HepG2 (cell line): ENCODE results near the gene GPR42. TPM values are rescaled to one million over a fixed set of nuclear protein-coding genes. Genes with fewer than 3 reads are reported as not detected.
A peak's percentile ranks its signal among the peaks of the same experiment; 100 is the strongest.

Experiments used
- ATAC-seq: fragments of 200-7000 bp; cut with Tn5 transposase; 3 replicates; pipeline ENCODE4 v1.9.1; 2020; ENCODE audit warnings: mild to moderate bottlenecking, moderate library complexity
- BruUV-seq: library from RNA; stranded (reverse); fragments of 400-500 nt; replicated peaks from 2 replicates; lab custom pipeline; 2021; lab: Mats Ljungman, UMichigan
- CTCF ChIA-PET: fragments of 300-600 bp; formaldehyde crosslinking; extraction: SDS; loops from one replicate; lab custom pipeline; 2021; ENCODE audit warnings: low total read pairs, inconsistent platforms, low intra/inter-chr PET ratio; lab: Yijun Ruan, JAX
- POLR2A ChIA-PET: fragments of 350-600 bp; sonication (Branson Sonifier 250); formaldehyde crosslinking; loops from one replicate; lab custom pipeline; 2020; ENCODE audit warnings: antibody characterized with exemption, inconsistent platforms; lab: Yijun Ruan, JAX
- DNase-seq: peaks from one replicate; pipeline ENCODE4 v3.0.0-alpha.2; 2015; ENCODE audit warnings: low spot score
- FAIRE-seq: peaks from 3 replicates; lab custom pipeline; 2011; peaks lifted over from hg19 to GRCh38; lab: Jason Lieb, UNC
- H2AFZ ChIP-seq: one replicate; pipeline ENCODE4 v1.6.1; 2011; ENCODE audit warnings: low read length, inconsistent platforms
- H3K27ac ChIP-seq: fragments of 300-600 bp; 3 replicates; pipeline ENCODE4 v1.8.0; 2011; ENCODE audit warnings: mixed run types, mild to moderate bottlenecking, mixed read lengths, low read length, inconsistent platforms; ENCODE audit not compliant: insufficient read depth; ENCODE audit errors: extremely low read length
- H3K27me3 ChIP-seq, 2 experiments: fragments of 200-600 bp in 1 of 2; 2 replicates in 1 of 2; 3 replicates in 1 of 2; pipeline versions ENCODE4 v1.6.0 to v1.8.0; 2011; ENCODE audit warnings: low read length in 2 of 2, mild to moderate bottlenecking in 2 of 2, moderate library complexity in 2 of 2, inconsistent platforms in 1 of 2; ENCODE audit not compliant: insufficient read depth in 2 of 2, control insufficient read depth in 1 of 2
- H3K36me3 ChIP-seq, 2 experiments: fragments of 200-600 bp in 1 of 2; replicated peaks in 1 of 2; 2 replicates in 1 of 2; 3 replicates in 1 of 2; pipeline versions ENCODE4 v1.5.1 to v1.8.0; 2011; ENCODE audit warnings: low read length in 2 of 2, inconsistent platforms in 1 of 2; ENCODE audit not compliant: insufficient read depth in 2 of 2, control insufficient read depth in 1 of 2
- H3K4me1 ChIP-seq: 2 replicates; pipeline ENCODE4 v1.5.1; 2012; ENCODE audit warnings: low read length, inconsistent platforms; ENCODE audit not compliant: insufficient read depth
- H3K4me2 ChIP-seq: 2 replicates; pipeline ENCODE4 v1.6.0; 2011; ENCODE audit warnings: low read depth, low read length, inconsistent platforms
- H3K4me3 ChIP-seq, 3 experiments: fragments of 200-600 bp in 1 of 3; sonication (generic), shearing (Covaris generic) in 1 of 3; replicated peaks in 1 of 3; 2 replicates each; pipeline ENCODE4 v1.5.1; 2011 to 2016; ENCODE audit warnings: low read length in 3 of 3, inconsistent platforms in 2 of 3, low read depth in 2 of 3, mild to moderate bottlenecking in 2 of 3, control low read depth in 1 of 3, mixed read lengths in 1 of 3; ENCODE audit not compliant: insufficient read depth in 1 of 3
- H3K79me2 ChIP-seq: one replicate; pipeline ENCODE4 v1.6.1; 2011; ENCODE audit warnings: low read length, inconsistent platforms; ENCODE audit not compliant: insufficient read depth
- H3K9ac ChIP-seq: 2 replicates; pipeline ENCODE4 v1.6.0; 2011; ENCODE audit warnings: mild to moderate bottlenecking, low read depth, low read length, inconsistent platforms; ENCODE audit not compliant: insufficient read depth
- H3K9me3 ChIP-seq: 2 replicates; pipeline ENCODE4 v1.5.1; 2012; ENCODE audit warnings: mild to moderate bottlenecking, low read length
- H4K20me1 ChIP-seq: 2 replicates; pipeline ENCODE4 v1.6.0; 2011; ENCODE audit warnings: inconsistent platforms, mild to moderate bottlenecking, low read length, moderate library complexity; ENCODE audit not compliant: insufficient read depth
- AGO1 ChIP-seq: fragments of 200-400 bp; formaldehyde crosslinking; IDR thresholded peaks from 2 replicates; pipeline ENCODE4 v1.6.1; 2017; ENCODE audit warnings: mild to moderate bottlenecking, low read depth, low read length, moderate library complexity; ENCODE audit not compliant: poor library complexity, severe bottlenecking
- BCL3 ChIP-seq: sonication (generic); formaldehyde crosslinking; IDR thresholded peaks from 2 replicates; pipeline ENCODE4 v1.5.1; 2020; ENCODE audit warnings: mild to moderate bottlenecking, missing genetic modification reagents, moderate library complexity
- BRCA1 ChIP-seq: sonication (generic); formaldehyde crosslinking; IDR thresholded peaks from 2 replicates; pipeline ENCODE4 v1.4.0; 2020; ENCODE audit warnings: missing genetic modification reagents
- CHD4 ChIP-seq: fragments of 200-600 bp; sonication (generic); IDR thresholded peaks from 2 replicates; pipeline ENCODE4 v1.7.0; 2017; ENCODE audit warnings: mild to moderate bottlenecking, low read length, borderline replicate concordance
- EP300 ChIP-seq, 3 experiments: sonication (generic) in 1 of 3; formaldehyde crosslinking in 1 of 3; IDR thresholded peaks; 2 replicates each; pipeline versions ENCODE4 v1.5.1 to v1.6.1; 2011 to 2020; ENCODE audit warnings: low read depth in 2 of 3, low read length in 2 of 3, borderline replicate concordance in 1 of 3, improper control_type of control experiment in 1 of 3, mild to moderate bottlenecking in 1 of 3, missing genetic modification reagents in 1 of 3, moderate library complexity in 1 of 3
- FOSL2 ChIP-seq: sonication (generic); formaldehyde crosslinking; IDR thresholded peaks from 2 replicates; pipeline ENCODE4 v1.4.0; 2020; ENCODE audit warnings: missing genetic modification reagents
- HINFP ChIP-seq: sonication (generic); formaldehyde crosslinking; IDR thresholded peaks from 2 replicates; pipeline ENCODE4 v1.4.0; 2020; ENCODE audit warnings: low read depth, mild to moderate bottlenecking, missing genetic modification reagents
- HNF4A ChIP-seq: sonication (generic); formaldehyde crosslinking; IDR thresholded peaks from 2 replicates; pipeline ENCODE4 v1.4.0; 2020; ENCODE audit warnings: missing genetic modification reagents
- JUN ChIP-seq: sonication (generic); formaldehyde crosslinking; IDR thresholded peaks from 2 replicates; pipeline ENCODE4 v1.4.0; 2020; ENCODE audit warnings: mild to moderate bottlenecking, missing genetic modification reagents
- JUND ChIP-seq: sonication (generic); formaldehyde crosslinking; IDR thresholded peaks from 2 replicates; pipeline ENCODE4 v1.8.0; 2022; ENCODE audit warnings: mild to moderate bottlenecking, missing genetic modification reagents
- MLX ChIP-seq: IDR thresholded peaks from 2 replicates; pipeline ENCODE4 v1.6.1; 2016
- NR2F2 ChIP-seq: IDR thresholded peaks from 2 replicates; pipeline ENCODE4 v1.6.1; 2012; ENCODE audit warnings: low read depth, inconsistent platforms, borderline replicate concordance
- NRL ChIP-seq: sonication (generic); formaldehyde crosslinking; IDR thresholded peaks from 2 replicates; pipeline ENCODE4 v1.5.0; 2020; ENCODE audit warnings: missing genetic modification reagents, mild to moderate bottlenecking, moderate library complexity, borderline replicate concordance
- PCBP1 ChIP-seq: fragments of 200-400 bp; formaldehyde crosslinking; IDR thresholded peaks from 2 replicates; pipeline ENCODE4 v1.6.1; 2017; ENCODE audit warnings: mild to moderate bottlenecking, low read depth, low read length, borderline replicate concordance
- PPARG ChIP-seq: conservative IDR thresholded peaks from 2 replicates; pipeline ENCODE4 v1.6.1; 2016; ENCODE audit warnings: missing biosample characterization, missing genetic modification reagents
- RFX1 ChIP-seq: fragments of 450-650 bp; IDR thresholded peaks from 2 replicates; pipeline ENCODE4 v1.6.1; 2017
- RXRA ChIP-seq: sonication (generic); formaldehyde crosslinking; IDR thresholded peaks from 2 replicates; pipeline ENCODE4 v1.5.1; 2020; ENCODE audit warnings: missing genetic modification reagents
- TOPORS ChIP-seq: sonication (generic); formaldehyde crosslinking; IDR thresholded peaks from 2 replicates; pipeline ENCODE4 v1.8.0; 2023; ENCODE audit warnings: mild to moderate bottlenecking, missing genetic modification reagents
- ZBTB20 ChIP-seq: sonication (generic); formaldehyde crosslinking; IDR thresholded peaks from 2 replicates; pipeline ENCODE4 v1.8.1; 2023; ENCODE audit warnings: missing genetic modification reagents, low read depth, mild to moderate bottlenecking, borderline replicate concordance
- ZNF136 ChIP-seq: sonication (generic); formaldehyde crosslinking; IDR thresholded peaks from 2 replicates; pipeline ENCODE4 v1.8.1; 2022; ENCODE audit warnings: low read depth, mild to moderate bottlenecking, moderate library complexity, missing genetic modification reagents
- ZNF264 ChIP-seq: sonication (generic); formaldehyde crosslinking; IDR thresholded peaks from 2 replicates; pipeline ENCODE4 v1.4.0; 2020; ENCODE audit warnings: missing genetic modification reagents
- ZNF557 ChIP-seq: sonication (generic); formaldehyde crosslinking; IDR thresholded peaks from 2 replicates; pipeline ENCODE4 v1.4.0; 2020; ENCODE audit warnings: missing genetic modification reagents
- WGBS: methylation state at CpG from one replicate; pipeline ENCODE4 v1.1.6; 2017; ENCODE audit warnings: low lambda C conversion rate; 5-methylcytosine and 5-hydroxymethylcytosine counted together
- in situ Hi-C: cut with HindIII; loops from 2 replicates; pipeline ENCODE4 v1.10.0; 2017; ENCODE audit warnings: low pct_unique_long_range_greater_than_20kb; ENCODE audit not compliant: extremely low pct_ligation_motif_present
- intact Hi-C: fragments of 100-400 bp; cut with micrococcal nuclease; formaldehyde crosslinking; loops from one replicate; pipeline ENCODE4 v1.10.0; 2022; ENCODE audit not compliant: unreplicated experiment
- polyA plus RNA-seq, 8 experiments: library from polyadenylated mRNA; depleted of rRNA in 3 of 8; stranded (reverse) in 7 of 8; unstranded in 1 of 8; fragments of >200 nt; fragmentation: Illumina TruSeq in 4 of 8; extraction: Trizol in 4 of 8; gene quantifications; 2 replicates each; pipeline versions ENCODE4 v1.2.1 to v1.2.3, GENCODE V29; 2011 to 2016; ENCODE audit warnings: low read depth in 4 of 8, missing spikeins in 1 of 8, mixed read lengths in 1 of 8; ENCODE audit not compliant: insufficient read depth in 1 of 8
- total RNA-seq, 5 experiments: library from RNA; depleted of rRNA; stranded (reverse); fragments of >200 nt; fragmentation: Illumina TruSeq; extraction: Trizol; gene quantifications; 2 replicates each; pipeline ENCODE4 v1.2.3, GENCODE V29; 2016; ENCODE audit warnings: low read depth in 1 of 5

The GPR42 gene
- total and polyA plus RNA-seq, 2 of the 13 experiments (the other 11 are each of a cell fraction or from before 2014, with no cell fraction given): not detected

GRCh38 chr19:35389192-35389861 is 18.5 kb downstream of the GPR42 start:
- no TSS peak for BruUV-seq
- CTCF ChIA-PET: no interaction called here
- TF ChIP-seq NRL (CRISPR knock-in tag): no peak
- peak; percentile 29; the same call in 1 of the 2 replicates for TF ChIP-seq HNF4A (CRISPR knock-in tag)
- TF ChIP-seq JUND (CRISPR knock-in tag): peak; percentile 61; the same call in 1 of the 2 replicates
- TF ChIP-seq TOPORS (CRISPR knock-in tag): no peak
- TF ChIP-seq ZNF264: no peak
- TF ChIP-seq ZNF136 (CRISPR knock-in tag): no peak
- TF ChIP-seq BCL3 (CRISPR knock-in tag): no peak
- no peak for TF ChIP-seq BRCA1 (CRISPR knock-in tag)
- TF ChIP-seq ZNF557 (CRISPR knock-in tag): no peak
- peak; percentile 46; the same call in 1 of the 2 replicates for TF ChIP-seq MLX (CRISPR knock-in tag)
- TF ChIP-seq RFX1: no peak
- peak; percentile 36; the same call in 1 of the 2 replicates for TF ChIP-seq ZBTB20 (CRISPR knock-in tag)
- peak; percentile 56; the same call in 1 of the 2 replicates for TF ChIP-seq RXRA (CRISPR knock-in tag)
- no peak for TF ChIP-seq HINFP (CRISPR knock-in tag)
- peak in 1 of 2 experiments; percentile 71; a peak in 2 of 4 replicates for TF ChIP-seq EP300 (IDR thresholded peaks at IDR 0.05; ENCODE audit: low read depth in 2 of 2, low read length in 2 of 2)
- TF ChIP-seq EP300 (CRISPR knock-in tag; IDR thresholded peaks at IDR 0.05; ENCODE audit: borderline replicate concordance): no peak
- TF ChIP-seq FOSL2 (CRISPR knock-in tag): peak; percentile 89
- 0 out of 2 replicates have a peak, but pooled peaks have one; percentile 47 for TF ChIP-seq NR2F2
- no peak for TF ChIP-seq PCBP1
- peak; percentile 80 for TF ChIP-seq PPARG (CRISPR knock-in tag)
- peak; percentile 36; the same call in 1 of the 2 replicates for TF ChIP-seq JUN (CRISPR knock-in tag)
- TF ChIP-seq AGO1: no peak
- TF ChIP-seq CHD4: no peak

More at GRCh38 chr19:35389192-35389861, 18.5 kb downstream of the GPR42 start:
- peak; percentile 82 for DNase-seq
- peak overlapping the region in 1 of 3 experiments; percentile 32; a peak in 2 of 6 replicates for H3K4me3 ChIP-seq
- no peaks in the 10 kb centered on the region for H4K20me1 ChIP-seq
- FAIRE-seq: peak; percentile 56
- POLR2A ChIA-PET: no interaction called here
- peak; percentile 77 for ATAC-seq
- intact Hi-C loops: no loop called here
- in situ Hi-C loops: no loop called here
- peak overlapping the region; percentile 42 for H3K9ac ChIP-seq
- no peak overlapping the region for H2AFZ ChIP-seq
- H3K79me2 ChIP-seq: no peaks in the 10 kb centered on the region
- H3K4me1 ChIP-seq: peaks cover 64% of the 10 kb centered on the region
- no peaks in the 10 kb centered on the region for H3K27me3 ChIP-seq
- 3% methylated on average over 6 of the region's 6 CpGs for WGBS
- peak overlapping the region; percentile 70 for H3K27ac ChIP-seq
- peak overlapping the region; percentile 65 for H3K4me2 ChIP-seq
- H3K36me3 ChIP-seq: no peaks in the 10 kb centered on the region
- peaks cover 26% of the 10 kb centered on the region for H3K9me3 ChIP-seq
